ENCODE measurements around the gene POMC.

- no peak for TF ChIP-seq CEBPB (IDR thresholded peaks at IDR 0.05)
- no peak for TF ChIP-seq CREB1 (IDR thresholded peaks at IDR 0.05; ENCODE audit: low read depth)
- no peak for TF ChIP-seq EP300 (IDR thresholded peaks at IDR 0.05; ENCODE audit: borderline replicate concordance)
- no peak for TF ChIP-seq RAD21 (IDR thresholded peaks at IDR 0.05; ENCODE audit: low read depth)
- TF ChIP-seq NFIC (IDR thresholded peaks at IDR 0.05): no peak
- TF ChIP-seq, protein P1, sequence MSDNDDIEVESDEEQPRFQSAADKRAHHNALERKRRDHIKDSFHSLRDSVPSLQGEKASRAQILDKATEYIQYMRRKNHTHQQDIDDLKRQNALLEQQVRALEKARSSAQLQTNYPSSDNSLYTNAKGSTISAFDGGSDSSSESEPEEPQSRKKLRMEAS (IDR thresholded peaks at IDR 0.05): no peak
- no peak for TF ChIP-seq EGR1 (IDR thresholded peaks at IDR 0.05)
- no peak for TF ChIP-seq YY1 (IDR thresholded peaks at IDR 0.05; ENCODE audit: low read depth)
- no peak for TF ChIP-seq REST (IDR thresholded peaks at IDR 0.05; ENCODE audit: low read depth)
- TF ChIP-seq TCF12 (IDR thresholded peaks at IDR 0.05; ENCODE audit: low read depth): no peak
- TF ChIP-seq FOXM1 (IDR thresholded peaks at IDR 0.05; ENCODE audit: borderline replicate concordance, low read depth): no peak
Observed at GRCh38 chr2:25204190-25204838, 35.9 kb upstream of the POMC start.

Data from Ishikawa (cell line).